Mesothelial cell of epicardium (in vitro differentiated cells): ENCODE results near the gene COL4A4. TPM values are rescaled to one million over a fixed set of nuclear protein-coding genes. Genes with fewer than 3 reads are reported as not detected.
"Not testable (repeated sequence)": the region's sequence is repeated elsewhere in the genome, so short reads cannot be mapped to it uniquely, and the experiment has no call there.

ENCODE experiments used
- DNase-seq, 2 experiments: peaks; one replicate each; pipeline ENCODE4 v3.0.0; 2021; ENCODE audit warnings: low spot score in 2 of 2; ENCODE audit not compliant: unreplicated experiment in 2 of 2
- H3K27ac Mint-ChIP-seq: 2 replicates; pipeline ENCODE4 v1.8.0; 2021; ENCODE audit warnings: mixed read lengths
- H3K27me3 Mint-ChIP-seq: 2 replicates; pipeline ENCODE4 v1.8.0; 2021; ENCODE audit warnings: low read depth, mixed read lengths
- H3K36me3 Mint-ChIP-seq: 2 replicates; pipeline ENCODE4 v1.8.0; 2021; ENCODE audit warnings: mixed read lengths
- H3K4me1 Mint-ChIP-seq: 2 replicates; pipeline ENCODE4 v1.8.0; 2021; ENCODE audit warnings: mixed read lengths
- H3K4me3 Mint-ChIP-seq: 2 replicates; pipeline ENCODE4 v1.8.0; 2021; ENCODE audit warnings: mild to moderate bottlenecking, moderate library complexity, mixed read lengths
- H3K9me3 Mint-ChIP-seq: 2 replicates; pipeline ENCODE4 v1.8.0; 2021; ENCODE audit warnings: mixed read lengths
- CTCF ChIP-seq: fragments of 200-600 bp; sonication (generic); IDR thresholded peaks from one replicate; pipeline ENCODE4 v1.5.0; 2021; ENCODE audit warnings: antibody characterized with exemption; ENCODE audit not compliant: unreplicated experiment
- total RNA-seq: library from RNA; stranded (reverse); gene quantifications from 3 replicates; pipeline ENCODE4 v1.2.1, GENCODE V29; 2021

The COL4A4 gene
- total RNA-seq, 1 donor from 2014 or later, result 0.11 TPM

- Mint-ChIP-seq H3K36me3 (no peaks in the 10 kb centered on the region), H3K27ac (no peak overlapping the region), H3K9me3 (no peaks in the 10 kb centered on the region), H3K4me1 (no peaks in the 10 kb centered on the region), H3K27me3 (no peaks in the 10 kb centered on the region), H3K4me3 (no peak overlapping the region)
- DNase-seq, result no peak
- TF ChIP-seq CTCF, result no peak
Measured at GRCh38 chr2:227095346-227095745, 68.7 kb downstream of the COL4A4 start.

- no peaks in the 10 kb centered on the region for H3K36me3 Mint-ChIP-seq
- peaks cover 11% of the 10 kb centered on the region for H3K27me3 Mint-ChIP-seq
- TF ChIP-seq CTCF, result no peak
- peaks cover 2% of the 10 kb centered on the region for H3K9me3 Mint-ChIP-seq
- H3K4me3 Mint-ChIP-seq, result no peak overlapping the region
- no peak for DNase-seq
- no peaks in the 10 kb centered on the region for H3K4me1 Mint-ChIP-seq
- no peak overlapping the region for H3K27ac Mint-ChIP-seq
Measured at GRCh38 chr2:227082286-227082685, 81.7 kb downstream of the COL4A4 start.

GRCh38 chr2:227079726-227080125 is 84.3 kb downstream of the COL4A4 start:
- Mint-ChIP-seq H3K9me3 (peaks cover 17% of the 10 kb centered on the region), H3K27me3 (peaks cover 11% of the 10 kb centered on the region), H3K27ac (no peak overlapping the region), H3K4me1 (no peaks in the 10 kb centered on the region), H3K36me3 (no peaks in the 10 kb centered on the region), H3K4me3 (no peak overlapping the region)
- DNase-seq, result no peak
- TF ChIP-seq CTCF, result no peak

GRCh38 chr2:227065065-227065464 is 98.9 kb downstream of the COL4A4 start:
- Mint-ChIP-seq H3K9me3 (peaks cover 19% of the 10 kb centered on the region), H3K4me3 (peak overlapping the region; percentile 61)
- H3K27me3 Mint-ChIP-seq, H3K27ac Mint-ChIP-seq, H3K4me1 Mint-ChIP-seq, DNase-seq, H3K36me3 Mint-ChIP-seq: not testable (repeated sequence)

GRCh38 chr2:227058888-227059399 is 105.1 kb downstream of the COL4A4 start:
- Mint-ChIP-seq H3K27ac (no peak overlapping the region), H3K4me3 (no peak overlapping the region), H3K9me3 (peaks cover 8% of the 10 kb centered on the region), H3K4me1 (no peaks in the 10 kb centered on the region), H3K36me3 (no peaks in the 10 kb centered on the region), H3K27me3 (no peaks in the 10 kb centered on the region)
- TF ChIP-seq CTCF, result no peak
- no peak for DNase-seq

GRCh38 chr2:227057743-227058447 is 106.1 kb downstream of the COL4A4 start:
- H3K27me3 Mint-ChIP-seq, result no peaks in the 10 kb centered on the region
- DNase-seq, result no peak

More at GRCh38 chr2:227057743-227058447, 106.1 kb downstream of the COL4A4 start:
- Mint-ChIP-seq H3K9me3 (peaks cover 7% of the 10 kb centered on the region), H3K4me1 (peaks cover 3% of the 10 kb centered on the region), H3K27ac (no peak overlapping the region), H3K4me3 (no peak overlapping the region), H3K36me3 (no peaks in the 10 kb centered on the region)
- no peak for TF ChIP-seq CTCF
